ENCODE results near the gene NKRF. TPM values are rescaled to one million over a fixed set of nuclear protein-coding genes. Genes with fewer than 3 reads are reported as not detected.
A peak's percentile ranks its signal among the peaks of the same experiment; 100 is the strongest.

Gene NKRF
- total and polyA plus RNA-seq, 2 donors (not counting 1 experiment from before 2014, with no cell fraction given): 7.9 to 16.2 TPM

DNA sequence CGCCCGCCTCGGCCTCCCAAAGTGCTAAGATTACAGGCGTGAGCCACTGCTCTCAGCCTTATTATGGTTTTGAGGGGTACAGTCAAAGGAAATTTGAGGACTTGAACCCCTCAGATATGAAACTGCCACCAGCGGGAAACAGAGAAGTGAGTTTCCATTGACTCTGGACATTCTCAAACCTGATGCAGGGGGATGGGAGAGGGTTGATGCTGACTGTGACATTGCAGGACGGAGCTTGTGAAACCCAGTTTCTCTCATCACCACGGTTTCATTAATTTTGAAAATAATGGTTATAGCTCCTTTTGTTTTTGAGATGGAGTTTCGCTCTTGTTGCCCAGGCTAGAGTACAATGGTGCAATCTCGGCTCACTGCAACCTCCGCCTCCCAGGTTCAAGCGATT is 18.2 kb upstream of the NKRF start:
- Histone ChIP-seq H4K20me1 (ENCODE audit: control insufficient read depth, insufficient read depth, low read length, poor library complexity, severe bottlenecking) (no peaks in the 10 kb centered on the region), H3K4me1 (ENCODE audit: control insufficient read depth in 2 of 2, insufficient read depth in 2 of 2, low read length in 2 of 2) (peaks cover 12 to 17% of the 10 kb centered on the region in 2 donors), H3K4me2 (replicated peaks; ENCODE audit: low read depth, low read length, poor library complexity, severe bottlenecking) (no peak overlapping the region), H3K27me3 (replicated peaks in 1 of 4; ENCODE audit: control extremely low read depth in 1 of 4, control insufficient read depth in 3 of 4, insufficient read depth in 4 of 4, low read length in 3 of 4) (no peaks in the 10 kb centered on the region), H3K9me3 (ENCODE audit: control extremely low read depth in 1 of 3, control insufficient read depth in 2 of 3, insufficient read depth in 1 of 3, low read length in 2 of 3) (no peaks in the 10 kb centered on the region), H3K27ac (ENCODE audit: low read length in 2 of 2) (no peak overlapping the region), H2AFZ (ENCODE audit: insufficient read depth, low read depth, low read length, poor library complexity, severe bottlenecking) (no peak overlapping the region), H3K79me2 (ENCODE audit: control insufficient read depth, insufficient read depth, low read length) (peaks cover 2% of the 10 kb centered on the region), H3K4me3 (ENCODE audit: control extremely low read depth in 1 of 5, extremely low read depth in 1 of 5, insufficient read depth in 1 of 5, low read depth in 2 of 5, low read length in 4 of 5) (no peak overlapping the region), H3K9ac (ENCODE audit: low read length) (no peak overlapping the region), H3K36me3 (replicated peaks in 1 of 2; ENCODE audit: control extremely low read depth in 1 of 2, control insufficient read depth in 1 of 2, extremely low read depth in 1 of 2, insufficient read depth in 2 of 2, low read length in 1 of 2) (peaks cover 2 to 32% of the 10 kb centered on the region in 2 experiments)
- 98% methylated on average over 5 of the region's 11 CpGs for WGBS (ENCODE audit: insufficient coverage)
- ChIA-PET POLR2A (no interaction called here), CTCF (interaction anchor here (0.9 to 1.6 kb wide), 2 partner anchors 12 to 160 kb away, joined by 3 to 8 read pairs; no protein-coding TSS in a partner anchor)
- no peak overlapping the region for H3K4me3 Mint-ChIP-seq
- TF ChIP-seq, protein P1, sequence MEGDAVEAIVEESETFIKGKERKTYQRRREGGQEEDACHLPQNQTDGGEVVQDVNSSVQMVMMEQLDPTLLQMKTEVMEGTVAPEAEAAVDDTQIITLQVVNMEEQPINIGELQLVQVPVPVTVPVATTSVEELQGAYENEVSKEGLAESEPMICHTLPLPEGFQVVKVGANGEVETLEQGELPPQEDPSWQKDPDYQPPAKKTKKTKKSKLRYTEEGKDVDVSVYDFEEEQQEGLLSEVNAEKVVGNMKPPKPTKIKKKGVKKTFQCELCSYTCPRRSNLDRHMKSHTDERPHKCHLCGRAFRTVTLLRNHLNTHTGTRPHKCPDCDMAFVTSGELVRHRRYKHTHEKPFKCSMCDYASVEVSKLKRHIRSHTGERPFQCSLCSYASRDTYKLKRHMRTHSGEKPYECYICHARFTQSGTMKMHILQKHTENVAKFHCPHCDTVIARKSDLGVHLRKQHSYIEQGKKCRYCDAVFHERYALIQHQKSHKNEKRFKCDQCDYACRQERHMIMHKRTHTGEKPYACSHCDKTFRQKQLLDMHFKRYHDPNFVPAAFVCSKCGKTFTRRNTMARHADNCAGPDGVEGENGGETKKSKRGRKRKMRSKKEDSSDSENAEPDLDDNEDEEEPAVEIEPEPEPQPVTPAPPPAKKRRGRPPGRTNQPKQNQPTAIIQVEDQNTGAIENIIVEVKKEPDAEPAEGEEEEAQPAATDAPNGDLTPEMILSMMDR (IDR thresholded peaks at IDR 0.05): no peak
- TF ChIP-seq EZH2 (IDR thresholded peaks at IDR 0.05; ENCODE audit: borderline replicate concordance, insufficient read depth, low read depth, low read length, poor library complexity, severe bottlenecking): no peak
- no peaks in the 10 kb centered on the region for H3K27me3 Mint-ChIP-seq
- H3K27ac Mint-ChIP-seq: no peak overlapping the region
- intact Hi-C loops (cut with micrococcal nuclease): no loop called here
- H3K4me1 Mint-ChIP-seq: peaks cover 17% of the 10 kb centered on the region
- H3K9me3 Mint-ChIP-seq (ENCODE audit: insufficient read depth): no peaks in the 10 kb centered on the region
- ATAC-seq (ENCODE audit: low read depth) (no peak), DNase-seq (no peak)

DNA sequence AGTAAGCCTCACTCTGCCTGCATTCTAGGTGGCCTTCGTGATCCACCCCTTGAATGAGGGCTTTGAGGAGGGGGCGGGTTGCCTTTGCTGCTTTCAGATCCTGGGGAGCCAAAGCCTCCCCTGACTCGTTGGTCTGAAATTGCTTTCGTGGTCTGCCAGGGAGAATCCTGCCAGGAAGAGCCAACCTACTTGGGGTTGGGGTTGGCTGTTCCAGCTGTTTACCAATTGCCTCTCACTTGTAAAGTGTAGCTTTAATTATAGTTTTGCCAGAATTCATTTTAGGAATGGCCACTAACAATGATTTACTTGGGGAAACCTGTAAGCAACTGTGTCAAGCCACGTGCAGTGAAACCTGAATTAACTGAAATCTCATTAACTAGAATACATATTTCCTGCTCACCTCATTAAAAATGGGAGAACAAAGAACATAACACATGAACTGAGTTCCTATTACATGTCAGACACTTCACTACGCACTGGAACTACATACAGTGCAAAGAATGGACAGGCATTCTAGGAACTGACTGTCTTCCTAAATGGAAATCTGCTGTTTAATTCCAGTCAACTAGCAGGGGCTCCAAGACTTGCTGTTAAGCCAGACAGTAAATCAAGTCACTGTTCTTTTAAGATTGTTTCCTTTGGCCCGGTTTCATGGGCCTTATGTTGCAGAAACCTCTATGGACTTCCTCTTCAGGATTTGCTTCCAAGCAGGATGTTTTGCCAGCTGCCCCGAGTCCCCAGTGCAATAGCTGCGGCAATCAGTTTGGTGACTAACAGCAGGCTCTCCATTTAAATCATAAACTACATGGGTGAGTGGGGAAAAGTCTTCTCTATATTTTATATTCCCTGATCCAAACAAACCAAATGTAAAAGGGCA is 16.4 kb upstream of the NKRF start:
- intact Hi-C loops (cut with micrococcal nuclease): no loop called here
- Histone ChIP-seq H3K27ac (ENCODE audit: low read length in 2 of 2) (peak overlapping the region in 1 of 2 donors; percentile 27), H2AFZ (ENCODE audit: insufficient read depth, low read depth, low read length, poor library complexity, severe bottlenecking) (no peak overlapping the region), H3K79me2 (ENCODE audit: control insufficient read depth, insufficient read depth, low read length) (no peaks in the 10 kb centered on the region), H4K20me1 (ENCODE audit: control insufficient read depth, insufficient read depth, low read length, poor library complexity, severe bottlenecking) (no peaks in the 10 kb centered on the region), H3K4me1 (ENCODE audit: control insufficient read depth in 2 of 2, insufficient read depth in 2 of 2, low read length in 2 of 2) (peaks cover 30 to 36% of the 10 kb centered on the region in 2 donors), H3K36me3 (replicated peaks in 1 of 2; ENCODE audit: control extremely low read depth in 1 of 2, control insufficient read depth in 1 of 2, extremely low read depth in 1 of 2, insufficient read depth in 2 of 2, low read length in 1 of 2) (peaks cover 0 to 24% of the 10 kb centered on the region in 2 experiments), H3K9ac (ENCODE audit: low read length) (no peak overlapping the region), H3K9me3 (ENCODE audit: control extremely low read depth in 1 of 3, control insufficient read depth in 2 of 3, insufficient read depth in 1 of 3, low read length in 2 of 3) (no peaks in the 10 kb centered on the region), H3K27me3 (replicated peaks in 1 of 4; ENCODE audit: control extremely low read depth in 1 of 4, control insufficient read depth in 3 of 4, insufficient read depth in 4 of 4, low read length in 3 of 4) (no peaks in the 10 kb centered on the region), H3K4me2 (replicated peaks; ENCODE audit: low read depth, low read length, poor library complexity, severe bottlenecking) (no peak overlapping the region), H3K4me3 (ENCODE audit: control extremely low read depth in 1 of 5, extremely low read depth in 1 of 5, insufficient read depth in 1 of 5, low read depth in 2 of 5, low read length in 4 of 5) (no peak overlapping the region)
- ChIA-PET CTCF (interaction anchor here (0.7 to 5.7 kb wide), 5 partner anchors 14 to 153 kb away, joined by 3 to 52 read pairs (median 4); no protein-coding TSS in a partner anchor), POLR2A (no interaction called here)
- no peaks in the 10 kb centered on the region for H3K27me3 Mint-ChIP-seq
- peaks cover 36% of the 10 kb centered on the region for H3K4me1 Mint-ChIP-seq
- H3K9me3 Mint-ChIP-seq (ENCODE audit: insufficient read depth): no peaks in the 10 kb centered on the region
- WGBS (ENCODE audit: insufficient coverage): 62% methylated on average over 2 of the region's 9 CpGs
- peak overlapping the region; percentile 37 for H3K27ac Mint-ChIP-seq
- no peak for TF ChIP-seq EZH2 (IDR thresholded peaks at IDR 0.05; ENCODE audit: borderline replicate concordance, insufficient read depth, low read depth, low read length, poor library complexity, severe bottlenecking)
- TF ChIP-seq, protein P1 (IDR thresholded peaks at IDR 0.05): no peak
- H3K4me3 Mint-ChIP-seq: no peak overlapping the region
- DNase-seq (no peak), ATAC-seq (ENCODE audit: low read depth) (no peak)
